GM12878 (cell line): ENCODE results near the gene RACGAP1. TPM values are rescaled to one million over a fixed set of nuclear protein-coding genes. Genes with fewer than 3 reads are reported as not detected.

Experiments
- ATAC-seq: fragments of 200-7000 bp; cut with Tn5 transposase; 3 replicates; pipeline ENCODE4 v1.9.1; 2020; ENCODE audit warnings: mild to moderate bottlenecking, moderate library complexity
- BruUV-seq: library from RNA; stranded (reverse); fragments of 400-500 nt; replicated peaks from 2 replicates; lab custom pipeline; 2021; lab: Mats Ljungman, UMichigan
- CTCF ChIA-PET: fragments of 300-600 bp; sonication (Branson Sonifier 250); formaldehyde crosslinking; extraction: SDS; loops from one replicate; lab custom pipeline; 2021; ENCODE audit warnings: inconsistent platforms; lab: Yijun Ruan, JAX
- POLR2A ChIA-PET: fragments of 350-600 bp; formaldehyde crosslinking; extraction: SDS; loops from one replicate; lab custom pipeline; 2021; ENCODE audit warnings: inconsistent platforms; lab: Charles Lee
- RAD21 ChIA-PET: fragments of 300-600 bp; sonication (Branson Sonifier 250); formaldehyde crosslinking; loops from one replicate; lab custom pipeline; 2023; ENCODE audit warnings: antibody characterized with exemption; ENCODE audit not compliant: unreplicated experiment; lab: Charles Lee
- SMC1A ChIA-PET: fragments of 300-600 bp; sonication (Branson Sonifier 250); formaldehyde crosslinking; loops from one replicate; lab custom pipeline; 2023; ENCODE audit not compliant: unreplicated experiment, uncharacterized antibody; lab: Charles Lee
- DNase-seq: peaks from one replicate; pipeline ENCODE4 v3.0.0-alpha.2; 2011; ENCODE audit warnings: low read depth, low spot score
- FAIRE-seq: peaks from 3 replicates; lab custom pipeline; 2011; peaks lifted over from hg19 to GRCh38; lab: Jason Lieb, UNC
- H2AFZ ChIP-seq: 2 replicates; pipeline ENCODE4 v1.6.0; 2011; ENCODE audit warnings: low read depth, low read length, control low read depth; ENCODE audit not compliant: control insufficient read depth
- H3K27ac ChIP-seq: 2 replicates; pipeline ENCODE4 v1.5.1; 2011; ENCODE audit warnings: control low read depth; ENCODE audit not compliant: control insufficient read depth, insufficient read depth
- H3K27me3 ChIP-seq, 2 experiments: replicated peaks in 1 of 2; 2 replicates each; pipeline versions ENCODE4 v1.6.0 to v1.6.1; 2011; ENCODE audit warnings: low read length in 1 of 2; ENCODE audit not compliant: control insufficient read depth in 2 of 2, insufficient read depth in 2 of 2
- H3K36me3 ChIP-seq, 2 experiments: 2 replicates each; pipeline ENCODE4 v1.5.1; 2011; ENCODE audit warnings: low read length in 1 of 2; ENCODE audit not compliant: control insufficient read depth in 2 of 2, insufficient read depth in 2 of 2
- H3K4me1 ChIP-seq: 2 replicates; pipeline ENCODE4 v1.6.1; 2011; ENCODE audit warnings: mild to moderate bottlenecking, low read length, moderate library complexity, mixed read lengths; ENCODE audit not compliant: control insufficient read depth, insufficient read depth
- H3K4me2 ChIP-seq: 2 replicates; pipeline ENCODE4 v1.6.0; 2011; ENCODE audit warnings: control low read depth; ENCODE audit not compliant: control insufficient read depth, insufficient read depth
- H3K4me3 ChIP-seq: fragments of 200-600 bp; sonication (generic); 2 replicates; pipeline ENCODE4 v1.5.1; 2016
- H3K79me2 ChIP-seq: 2 replicates; pipeline ENCODE4 v1.6.0; 2011; ENCODE audit warnings: low read length; ENCODE audit not compliant: control insufficient read depth, insufficient read depth
- H3K9ac ChIP-seq: 2 replicates; pipeline ENCODE4 v1.8.0; 2011; ENCODE audit warnings: low read length, control low read depth, mixed read lengths; ENCODE audit not compliant: control insufficient read depth, insufficient read depth
- H3K9me3 ChIP-seq: replicated peaks from 3 replicates; pipeline ENCODE4 v1.5.1; 2011; ENCODE audit warnings: mild to moderate bottlenecking, low read length; ENCODE audit not compliant: control insufficient read depth, insufficient read depth
- H4K20me1 ChIP-seq: 2 replicates; pipeline ENCODE4 v1.6.0; 2011; ENCODE audit not compliant: control insufficient read depth, insufficient read depth
- BHLHE40 ChIP-seq, 2 experiments: fragments of 450-650 bp in 1 of 2; IDR thresholded peaks; 2 replicates each; pipeline ENCODE4 v1.6.1; 2011 to 2017; ENCODE audit warnings: low read depth in 2 of 2, borderline replicate concordance in 1 of 2, improper control_type of control experiment in 1 of 2, low read length in 1 of 2, mild to moderate bottlenecking in 1 of 2
- BRCA1 ChIP-seq: IDR thresholded peaks from 2 replicates; pipeline ENCODE4 v1.6.1; 2011; ENCODE audit warnings: low read depth, low read length, improper control_type of control experiment
- CREM ChIP-seq: IDR thresholded peaks from 2 replicates; pipeline ENCODE4 v1.6.1; 2014; ENCODE audit warnings: antibody characterized with exemption, low read depth
- DPF2 ChIP-seq: fragments of 450-650 bp; IDR thresholded peaks from 2 replicates; pipeline ENCODE4 v1.6.1; 2017; ENCODE audit warnings: mild to moderate bottlenecking
- LARP7 ChIP-seq: fragments of 450-650 bp; IDR thresholded peaks from 2 replicates; pipeline ENCODE4 v1.6.1; 2017; ENCODE audit warnings: mild to moderate bottlenecking
- MTA2 ChIP-seq: fragments of 450-650 bp; IDR thresholded peaks from 2 replicates; pipeline ENCODE4 v1.6.1; 2016; ENCODE audit warnings: low read depth, mild to moderate bottlenecking, moderate library complexity
- MYC ChIP-seq: IDR thresholded peaks from 2 replicates; pipeline ENCODE4 v1.6.1; 2011; ENCODE audit warnings: mild to moderate bottlenecking, low read length, moderate library complexity, inconsistent platforms; ENCODE audit not compliant: insufficient read depth, insufficient replicate concordance, insufficient read length, severe bottlenecking
- NFIC ChIP-seq: IDR thresholded peaks from 2 replicates; pipeline ENCODE4 v1.6.1; 2012; ENCODE audit warnings: low read depth, mild to moderate bottlenecking, inconsistent platforms, low read length, moderate library complexity
- NR2F1 ChIP-seq: fragments of 450-650 bp; conservative IDR thresholded peaks from 2 replicates; pipeline ENCODE4 v1.6.1; 2017; ENCODE audit warnings: mild to moderate bottlenecking
- PAX8 ChIP-seq: fragments of 450-650 bp; IDR thresholded peaks from 2 replicates; pipeline ENCODE4 v1.6.1; 2017; ENCODE audit warnings: mild to moderate bottlenecking, moderate library complexity
- RAD21 ChIP-seq: IDR thresholded peaks from 2 replicates; pipeline ENCODE4 v1.6.1; 2011; ENCODE audit warnings: mild to moderate bottlenecking, low read depth, low read length, moderate library complexity; ENCODE audit not compliant: insufficient read depth
- RAD51 ChIP-seq: fragments of 450-650 bp; IDR thresholded peaks from 2 replicates; pipeline ENCODE4 v1.6.1; 2016; ENCODE audit warnings: moderate library complexity, mild to moderate bottlenecking, inconsistent platforms
- YBX1 ChIP-seq: fragments of 450-650 bp; IDR thresholded peaks from 2 replicates; pipeline ENCODE4 v1.6.1; 2016; ENCODE audit warnings: antibody characterized with exemption
- YY1 ChIP-seq: IDR thresholded peaks from 2 replicates; pipeline ENCODE4 v1.6.1; 2011; ENCODE audit warnings: low read depth, mild to moderate bottlenecking, low read length
- WGBS: methylation state at CpG from one replicate; pipeline ENCODE4 v1.1.6; 2016; ENCODE audit warnings: low lambda C conversion rate; ENCODE audit not compliant: insufficient replicate concordance, insufficient coverage; ENCODE audit errors: missing lambda C conversion rate; 5-methylcytosine and 5-hydroxymethylcytosine counted together
- in situ Hi-C: fragments of 300-500 bp; cut with MboI; formaldehyde crosslinking; loops from 9 replicates; pipeline ENCODE4 v1.14.3; 2018; ENCODE audit warnings: mixed read lengths
- intact Hi-C: fragments of 100-400 bp; cut with micrococcal nuclease; formaldehyde crosslinking; loops from one replicate; pipeline ENCODE4 v1.14.2; 2022; ENCODE audit not compliant: unreplicated experiment
- polyA plus RNA-seq, 11 experiments: library from polyadenylated mRNA; depleted of rRNA in 4 of 11; unstranded in 6 of 11; stranded (reverse) in 5 of 11; fragments of >200 nt; fragmentation: Nextera tagmentation in 4 of 11; fragmentation: Illumina TruSeq in 1 of 11; extraction: Ambion mirVana in 4 of 11; extraction: Trizol in 1 of 11; gene quantifications; 1 replicate in 1 of 11; 2 replicates in 10 of 11; pipeline versions ENCODE4 v1.2.1 to v1.2.3, GENCODE V29; 2011 to 2016; ENCODE audit warnings: inconsistent platforms in 2 of 11, missing spikeins in 2 of 11, low read depth in 1 of 11
- total RNA-seq, 4 experiments: library from RNA; depleted of rRNA in 3 of 4; stranded (reverse); fragments of >200 nt in 3 of 4; fragmentation: Illumina TruSeq in 1 of 4; extraction: Trizol in 1 of 4; gene quantifications; 2 replicates each; pipeline versions ENCODE4 v1.2.1 to v1.2.3, GENCODE V29; 2013 to 2021
- TF ChIP-seq, protein P1 (sequence below), 3 experiments: IDR thresholded peaks in 2 of 3; conservative IDR thresholded peaks in 1 of 3; 2 replicates each; pipeline ENCODE4 v1.5.1; 2011; ENCODE audit warnings: low read depth in 3 of 3, low read length in 3 of 3, mild to moderate bottlenecking in 3 of 3, control low read depth in 2 of 3, moderate library complexity in 2 of 3, inconsistent platforms in 1 of 3, mixed read lengths in 1 of 3; ENCODE audit not compliant: control insufficient read depth in 2 of 3, insufficient read depth in 1 of 3; ENCODE audit errors: extremely low read depth in 1 of 3
- TF ChIP-seq, protein P2 (sequence below): IDR thresholded peaks from 2 replicates; pipeline ENCODE4 v1.6.1; 2011; ENCODE audit warnings: mild to moderate bottlenecking, low read depth, low read length, moderate library complexity; ENCODE audit not compliant: insufficient replicate concordance
- TF ChIP-seq, protein P3 (sequence below): fragments of 450-650 bp; IDR thresholded peaks from 2 replicates; pipeline ENCODE4 v1.6.1; 2018; ENCODE audit warnings: borderline replicate concordance, mild to moderate bottlenecking; ENCODE audit not compliant: partially characterized antibody

RACGAP1 gene
- total and polyA plus RNA-seq, 10 of the 15 experiments (the other 5 are each of a cell fraction or from before 2014, with no cell fraction given) = 32.4 to 87.9 (median 76.2) TPM

DNA sequence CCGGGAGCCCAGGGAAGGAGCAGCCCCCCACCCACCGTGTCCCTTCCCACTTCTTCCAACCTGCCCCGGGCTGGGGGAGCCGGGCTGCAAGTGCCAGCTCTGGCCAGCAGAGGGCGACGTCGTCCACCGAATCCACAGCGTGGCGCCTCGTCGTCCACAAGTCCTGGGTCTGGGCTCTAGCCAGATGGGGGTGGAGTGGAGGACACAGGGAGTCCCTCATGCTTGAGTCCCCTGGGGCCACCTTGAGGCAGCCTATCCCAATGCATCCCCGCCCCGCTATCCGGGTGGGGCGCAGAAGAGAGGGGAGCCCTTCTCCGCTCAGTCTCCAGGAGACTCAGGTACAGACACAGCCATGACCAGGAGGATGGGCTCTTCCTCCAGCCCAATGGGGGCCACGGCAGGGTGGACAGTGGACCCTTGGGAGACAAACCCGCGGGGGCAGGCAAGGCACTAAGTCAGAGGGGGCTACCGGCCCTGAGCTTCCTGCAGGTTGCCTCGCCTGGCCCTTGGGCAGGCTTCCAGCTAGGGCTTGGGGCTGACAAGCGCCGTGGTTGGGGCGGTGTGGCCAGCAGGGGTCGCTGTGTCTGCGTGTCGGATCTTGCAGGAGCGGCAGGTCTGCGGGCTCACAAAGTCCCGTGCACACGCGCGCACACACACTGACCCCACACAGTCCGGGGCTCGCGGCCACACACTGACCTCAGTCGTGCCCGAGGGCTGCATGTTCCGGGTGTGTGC lies 58.1 kb downstream of the RACGAP1 start:
- no peaks in the 10 kb centered on the region for H4K20me1 ChIP-seq
- ChIA-PET CTCF (interaction anchor here (0.6 to 5.9 kb wide), 55 partner anchors 8 to 1354 kb away, joined by 3 to 121 read pairs (median 5); partner anchors contain the start of genes AQP2, COX14, NCKAP5L and RACGAP1), RAD21 (interaction anchor here (0.7 to 5.1 kb wide), 19 partner anchors 9 to 456 kb away, joined by 3 to 74 read pairs (median 3); partner anchors contain the start of gene SMARCD1), POLR2A (interaction anchor here (1.0 kb wide), 1 partner anchor 103 kb away, joined by 4 read pairs; no protein-coding TSS in a partner anchor), SMC1A (interaction anchor here (0.6 to 4.2 kb wide), 16 partner anchors 14 to 238 kb away, joined by 3 to 25 read pairs (median 3); partner anchors contain the start of gene COX14)
- H3K27ac ChIP-seq = no peak overlapping the region
- no peak overlapping the region for H3K9ac ChIP-seq
- no peak overlapping the region for H3K4me3 ChIP-seq
- ATAC-seq (peak; percentile 94), DNase-seq (peak; percentile 15), FAIRE-seq (no peak)
- H3K79me2 ChIP-seq = no peaks in the 10 kb centered on the region
- peaks cover 8% of the 10 kb centered on the region for H3K4me1 ChIP-seq
- peak overlapping the region; percentile 82 for H3K4me2 ChIP-seq
- intact Hi-C loops = loop anchor here (1.0 to 5.0 kb wide), 5 partner anchors 72 to 210 kb away; no protein-coding TSS in a partner anchor
- H3K9me3 ChIP-seq = no peaks in the 10 kb centered on the region; the same call in 2 of the 3 replicates
- in situ Hi-C loops = no loop called here
- peaks cover 5 to 6% of the 10 kb centered on the region in 2 experiments; a peak in 3 of 4 replicates for H3K27me3 ChIP-seq
- H3K36me3 ChIP-seq = no peaks in the 10 kb centered on the region
- no TSS peak for BruUV-seq
- 4% methylated on average over 37 of the region's 40 CpGs for WGBS
- H2AFZ ChIP-seq = peak overlapping the region; percentile 71
- TF ChIP-seq BRCA1 (no peak), RAD51 (no peak), YBX1 (no peak), BHLHE40 (IDR thresholded peaks at IDR 0.05; ENCODE audit: borderline replicate concordance in 1 of 2, low read depth in 2 of 2, low read length in 1 of 2) (peak; percentile 79 to 95; a peak in 3 of 4 replicates), MTA2 (no peak), DPF2 (0 out of 2 replicates have a peak, but pooled peaks have one; percentile 16), LARP7 (peak; percentile 46; the same call in 1 of the 2 replicates), NR2F1 (0 out of 2 replicates have a peak, but pooled peaks have one; percentile 25), RAD21 (peak; percentile 87), MYC (no peak), YY1 (0 out of 2 replicates have a peak, but pooled peaks have one; percentile 30), PAX8 (no peak), CREM (0 out of 2 replicates have a peak, but pooled peaks have one; percentile 14), NFIC (no peak)
- TF ChIP-seq, protein P1, sequence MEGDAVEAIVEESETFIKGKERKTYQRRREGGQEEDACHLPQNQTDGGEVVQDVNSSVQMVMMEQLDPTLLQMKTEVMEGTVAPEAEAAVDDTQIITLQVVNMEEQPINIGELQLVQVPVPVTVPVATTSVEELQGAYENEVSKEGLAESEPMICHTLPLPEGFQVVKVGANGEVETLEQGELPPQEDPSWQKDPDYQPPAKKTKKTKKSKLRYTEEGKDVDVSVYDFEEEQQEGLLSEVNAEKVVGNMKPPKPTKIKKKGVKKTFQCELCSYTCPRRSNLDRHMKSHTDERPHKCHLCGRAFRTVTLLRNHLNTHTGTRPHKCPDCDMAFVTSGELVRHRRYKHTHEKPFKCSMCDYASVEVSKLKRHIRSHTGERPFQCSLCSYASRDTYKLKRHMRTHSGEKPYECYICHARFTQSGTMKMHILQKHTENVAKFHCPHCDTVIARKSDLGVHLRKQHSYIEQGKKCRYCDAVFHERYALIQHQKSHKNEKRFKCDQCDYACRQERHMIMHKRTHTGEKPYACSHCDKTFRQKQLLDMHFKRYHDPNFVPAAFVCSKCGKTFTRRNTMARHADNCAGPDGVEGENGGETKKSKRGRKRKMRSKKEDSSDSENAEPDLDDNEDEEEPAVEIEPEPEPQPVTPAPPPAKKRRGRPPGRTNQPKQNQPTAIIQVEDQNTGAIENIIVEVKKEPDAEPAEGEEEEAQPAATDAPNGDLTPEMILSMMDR (IDR thresholded peaks at IDR 0.05 in 2 of 3, conservative IDR thresholded peaks at IDR 0.05 in 1 of 3; ENCODE audit: control insufficient read depth in 2 of 3, extremely low read depth in 1 of 3, insufficient read depth in 1 of 3, low read depth in 3 of 3, low read length in 3 of 3) = peak; percentile 88 to 96 (median 95)
- TF ChIP-seq, protein P2, sequence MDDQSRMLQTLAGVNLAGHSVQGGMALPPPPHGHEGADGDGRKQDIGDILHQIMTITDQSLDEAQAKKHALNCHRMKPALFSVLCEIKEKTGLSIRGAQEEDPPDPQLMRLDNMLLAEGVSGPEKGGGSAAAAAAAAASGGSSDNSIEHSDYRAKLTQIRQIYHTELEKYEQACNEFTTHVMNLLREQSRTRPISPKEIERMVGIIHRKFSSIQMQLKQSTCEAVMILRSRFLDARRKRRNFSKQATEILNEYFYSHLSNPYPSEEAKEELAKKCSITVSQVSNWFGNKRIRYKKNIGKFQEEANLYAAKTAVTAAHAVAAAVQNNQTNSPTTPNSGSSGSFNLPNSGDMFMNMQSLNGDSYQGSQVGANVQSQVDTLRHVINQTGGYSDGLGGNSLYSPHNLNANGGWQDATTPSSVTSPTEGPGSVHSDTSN = no peak
- TF ChIP-seq, protein P3, sequence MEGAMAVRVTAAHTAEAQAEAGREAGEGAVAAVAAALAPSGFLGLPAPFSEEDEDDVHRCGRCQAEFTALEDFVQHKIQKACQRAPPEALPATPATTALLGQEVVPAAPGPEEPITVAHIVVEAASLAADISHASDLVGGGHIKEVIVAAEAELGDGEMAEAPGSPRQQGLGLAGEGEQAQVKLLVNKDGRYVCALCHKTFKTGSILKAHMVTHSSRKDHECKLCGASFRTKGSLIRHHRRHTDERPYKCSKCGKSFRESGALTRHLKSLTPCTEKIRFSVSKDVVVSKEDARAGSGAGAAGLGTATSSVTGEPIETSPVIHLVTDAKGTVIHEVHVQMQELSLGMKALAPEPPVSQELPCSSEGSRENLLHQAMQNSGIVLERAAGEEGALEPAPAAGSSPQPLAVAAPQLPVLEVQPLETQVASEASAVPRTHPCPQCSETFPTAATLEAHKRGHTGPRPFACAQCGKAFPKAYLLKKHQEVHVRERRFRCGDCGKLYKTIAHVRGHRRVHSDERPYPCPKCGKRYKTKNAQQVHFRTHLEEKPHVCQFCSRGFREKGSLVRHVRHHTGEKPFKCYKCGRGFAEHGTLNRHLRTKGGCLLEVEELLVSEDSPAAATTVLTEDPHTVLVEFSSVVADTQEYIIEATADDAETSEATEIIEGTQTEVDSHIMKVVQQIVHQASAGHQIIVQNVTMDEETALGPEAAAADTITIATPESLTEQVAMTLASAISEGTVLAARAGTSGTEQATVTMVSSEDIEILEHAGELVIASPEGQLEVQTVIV = no peak
